ENCODE measurements around the gene ATP10A. TPM values are rescaled to one million over a fixed set of nuclear protein-coding genes. Genes with fewer than 3 reads are reported as not detected.

ATP10A gene
- total RNA-seq, 1 donor from 2014 or later: not detected

DNA sequence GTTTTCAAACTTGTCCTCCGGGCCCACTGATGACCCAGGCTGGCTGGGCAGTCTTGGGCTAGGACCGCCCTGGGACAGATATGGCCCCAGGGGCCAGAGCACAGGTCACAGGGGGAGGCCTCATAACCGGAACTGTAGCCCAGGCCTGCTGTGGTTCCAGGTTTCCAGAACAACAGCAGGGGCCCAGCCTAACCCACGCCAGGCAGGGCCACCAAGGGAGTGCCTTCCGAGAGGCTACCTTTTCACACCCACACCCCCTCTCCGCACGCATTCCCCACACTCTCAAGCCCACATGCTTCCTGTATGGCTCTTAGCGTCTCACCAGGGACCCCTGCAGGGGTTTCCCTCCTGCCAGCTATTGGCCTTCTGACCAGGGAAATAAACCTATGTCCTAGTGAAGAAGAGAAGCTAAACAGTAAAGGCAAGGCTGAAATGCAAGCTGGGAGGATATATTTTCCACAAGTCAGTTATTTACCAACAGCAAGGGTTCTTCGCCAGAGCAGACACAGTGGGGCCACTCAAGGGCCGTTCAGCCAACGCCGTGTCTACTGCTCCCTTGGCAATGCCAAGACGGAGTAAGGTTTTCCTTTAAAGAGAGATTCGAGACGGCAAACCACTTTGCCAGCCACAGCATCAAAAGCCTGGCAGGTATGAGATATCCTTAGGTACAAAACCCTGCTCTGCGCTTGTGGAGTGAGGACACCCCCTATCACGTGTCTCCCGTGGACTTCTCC lies 135.1 kb downstream of the ATP10A start:
- DNase-seq: no peak
- Mint-ChIP-seq H3K9me3 (ENCODE audit: unreplicated experiment) (no peaks in the 10 kb centered on the region), H3K36me3 (ENCODE audit: unreplicated experiment) (no peaks in the 10 kb centered on the region), H3K27ac (ENCODE audit: unreplicated experiment) (no peak overlapping the region), H3K4me1 (ENCODE audit: low read depth, unreplicated experiment) (peaks cover 6% of the 10 kb centered on the region), H3K27me3 (ENCODE audit: unreplicated experiment) (no peaks in the 10 kb centered on the region), H3K4me3 (ENCODE audit: unreplicated experiment) (no peak overlapping the region)
- TF ChIP-seq, protein P1, sequence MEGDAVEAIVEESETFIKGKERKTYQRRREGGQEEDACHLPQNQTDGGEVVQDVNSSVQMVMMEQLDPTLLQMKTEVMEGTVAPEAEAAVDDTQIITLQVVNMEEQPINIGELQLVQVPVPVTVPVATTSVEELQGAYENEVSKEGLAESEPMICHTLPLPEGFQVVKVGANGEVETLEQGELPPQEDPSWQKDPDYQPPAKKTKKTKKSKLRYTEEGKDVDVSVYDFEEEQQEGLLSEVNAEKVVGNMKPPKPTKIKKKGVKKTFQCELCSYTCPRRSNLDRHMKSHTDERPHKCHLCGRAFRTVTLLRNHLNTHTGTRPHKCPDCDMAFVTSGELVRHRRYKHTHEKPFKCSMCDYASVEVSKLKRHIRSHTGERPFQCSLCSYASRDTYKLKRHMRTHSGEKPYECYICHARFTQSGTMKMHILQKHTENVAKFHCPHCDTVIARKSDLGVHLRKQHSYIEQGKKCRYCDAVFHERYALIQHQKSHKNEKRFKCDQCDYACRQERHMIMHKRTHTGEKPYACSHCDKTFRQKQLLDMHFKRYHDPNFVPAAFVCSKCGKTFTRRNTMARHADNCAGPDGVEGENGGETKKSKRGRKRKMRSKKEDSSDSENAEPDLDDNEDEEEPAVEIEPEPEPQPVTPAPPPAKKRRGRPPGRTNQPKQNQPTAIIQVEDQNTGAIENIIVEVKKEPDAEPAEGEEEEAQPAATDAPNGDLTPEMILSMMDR (IDR thresholded peaks at IDR 0.05; ENCODE audit: partially characterized antibody, unreplicated experiment): no peak

DNA sequence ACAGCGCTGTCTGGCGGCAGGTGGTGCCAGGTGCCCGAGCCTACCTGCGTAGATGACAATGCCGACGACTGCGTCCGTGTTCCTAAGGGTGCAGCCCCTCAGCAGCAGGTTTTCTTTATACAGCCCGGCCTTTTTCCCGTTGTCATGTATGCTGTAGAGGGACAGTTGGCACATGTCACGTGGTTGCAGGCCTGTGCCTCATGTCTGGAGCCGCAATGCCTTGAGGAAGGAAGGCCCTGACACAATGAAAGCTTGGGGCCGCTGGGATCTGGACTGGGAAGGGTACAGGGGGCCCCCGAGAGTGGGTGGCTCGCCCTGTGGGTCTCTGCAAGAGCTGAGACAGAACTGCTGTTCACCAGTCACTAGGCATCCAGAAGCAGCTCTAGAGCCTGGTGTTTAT lies 136.0 kb downstream of the ATP10A start:
- peaks cover 6% of the 10 kb centered on the region for H3K4me1 Mint-ChIP-seq (ENCODE audit: low read depth, unreplicated experiment)
- no peak overlapping the region for H3K27ac Mint-ChIP-seq (ENCODE audit: unreplicated experiment)
- no peaks in the 10 kb centered on the region for H3K9me3 Mint-ChIP-seq (ENCODE audit: unreplicated experiment)
- no peaks in the 10 kb centered on the region for H3K27me3 Mint-ChIP-seq (ENCODE audit: unreplicated experiment)
- H3K36me3 Mint-ChIP-seq (ENCODE audit: unreplicated experiment): no peaks in the 10 kb centered on the region
- TF ChIP-seq, protein P1 (IDR thresholded peaks at IDR 0.05; ENCODE audit: partially characterized antibody, unreplicated experiment): no peak
- no peak for DNase-seq
- no peak overlapping the region for H3K4me3 Mint-ChIP-seq (ENCODE audit: unreplicated experiment)

DNA sequence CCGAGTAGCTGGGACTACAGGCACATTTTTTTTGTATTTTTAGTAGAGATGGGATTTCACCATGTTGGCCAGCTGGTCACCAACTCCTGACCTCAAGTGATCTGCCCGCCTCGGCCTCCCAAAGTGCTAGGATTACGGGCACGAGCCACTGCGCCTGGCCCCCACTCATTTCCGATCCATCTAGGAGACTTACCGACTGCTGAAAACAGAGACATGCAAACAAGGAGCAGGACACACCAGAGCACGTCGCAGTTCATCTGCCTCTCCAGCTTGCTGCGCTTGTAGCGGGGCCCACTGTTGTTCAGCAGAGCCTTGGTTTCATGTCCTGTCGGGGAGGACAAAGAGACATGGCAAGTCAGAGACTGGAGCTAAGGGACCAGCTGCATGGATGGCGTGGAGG lies 137.4 kb downstream of the ATP10A start:
- Mint-ChIP-seq H3K4me3 (ENCODE audit: unreplicated experiment) (no peak overlapping the region), H3K4me1 (ENCODE audit: low read depth, unreplicated experiment) (no peaks in the 10 kb centered on the region), H3K36me3 (ENCODE audit: unreplicated experiment) (no peaks in the 10 kb centered on the region), H3K27me3 (ENCODE audit: unreplicated experiment) (no peaks in the 10 kb centered on the region), H3K9me3 (ENCODE audit: unreplicated experiment) (no peaks in the 10 kb centered on the region), H3K27ac (ENCODE audit: unreplicated experiment) (no peak overlapping the region)
- no peak for DNase-seq
- TF ChIP-seq, protein P1 (IDR thresholded peaks at IDR 0.05; ENCODE audit: partially characterized antibody, unreplicated experiment): no peak

DNA sequence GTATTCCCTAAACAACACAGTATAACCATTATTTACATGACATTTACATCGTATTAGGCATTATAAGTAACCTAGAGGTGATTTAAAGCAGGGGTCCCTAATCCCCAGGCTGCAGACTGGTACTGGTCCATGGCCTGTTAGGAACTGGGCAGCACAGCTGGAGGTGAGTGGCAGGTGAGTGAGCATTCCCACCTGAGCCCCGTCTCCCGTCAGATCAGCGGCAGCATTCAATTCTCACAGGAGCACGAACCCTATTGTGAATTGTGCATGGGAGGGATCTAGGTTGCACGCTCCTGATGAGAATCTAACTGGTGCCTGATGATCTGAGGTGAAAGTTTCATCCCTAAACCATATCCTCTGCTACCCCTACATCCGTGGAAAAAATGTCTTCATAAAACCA lies 138.2 kb downstream of the ATP10A start:
- H3K36me3 Mint-ChIP-seq (ENCODE audit: unreplicated experiment): no peaks in the 10 kb centered on the region
- no peak overlapping the region for H3K4me3 Mint-ChIP-seq (ENCODE audit: unreplicated experiment)
- TF ChIP-seq, protein P1 (IDR thresholded peaks at IDR 0.05; ENCODE audit: partially characterized antibody, unreplicated experiment): no peak
- H3K27me3 Mint-ChIP-seq (ENCODE audit: unreplicated experiment): peaks cover 2% of the 10 kb centered on the region
- DNase-seq: no peak
- no peak overlapping the region for H3K27ac Mint-ChIP-seq (ENCODE audit: unreplicated experiment)
- H3K4me1 Mint-ChIP-seq (ENCODE audit: low read depth, unreplicated experiment): no peaks in the 10 kb centered on the region
- no peaks in the 10 kb centered on the region for H3K9me3 Mint-ChIP-seq (ENCODE audit: unreplicated experiment)

DNA sequence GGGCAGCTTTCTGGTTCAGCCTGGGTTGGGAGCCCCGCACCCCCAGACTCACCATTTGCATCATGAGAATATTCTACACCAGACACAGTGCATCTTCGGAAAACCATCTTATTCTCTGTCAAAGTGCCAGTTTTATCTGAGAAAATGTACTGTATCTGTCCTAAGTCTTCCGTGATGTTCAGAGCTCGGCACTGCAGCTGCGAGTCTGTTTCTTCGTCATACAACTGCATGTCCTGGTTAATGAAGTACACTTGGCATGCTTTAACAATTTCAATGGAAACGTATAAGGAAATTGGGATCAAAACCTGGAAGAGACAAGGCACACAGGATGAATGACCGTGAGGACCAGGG lies 141.5 kb downstream of the ATP10A start:
- Mint-ChIP-seq H3K36me3 (ENCODE audit: unreplicated experiment) (no peaks in the 10 kb centered on the region), H3K27ac (ENCODE audit: unreplicated experiment) (no peak overlapping the region), H3K27me3 (ENCODE audit: unreplicated experiment) (peaks cover 3% of the 10 kb centered on the region), H3K9me3 (ENCODE audit: unreplicated experiment) (peaks cover 2% of the 10 kb centered on the region), H3K4me3 (ENCODE audit: unreplicated experiment) (no peak overlapping the region), H3K4me1 (ENCODE audit: low read depth, unreplicated experiment) (peaks cover 11% of the 10 kb centered on the region)
- TF ChIP-seq, protein P1 (IDR thresholded peaks at IDR 0.05; ENCODE audit: partially characterized antibody, unreplicated experiment): no peak
- no peak for DNase-seq

Data from glutamatergic neuron (in vitro differentiated cells).